HG03565 (cell line): ENCODE data around the gene ANKRD44.
A peak's percentile ranks its signal among the peaks of the same experiment; 100 is the strongest.

Experiments
- ATAC-seq: cut with Tn5 transposase; IDR thresholded peaks from one replicate; pipeline ENCODE4 v1.9.1; 2021; ENCODE audit warnings: mild to moderate bottlenecking, moderate library complexity; ENCODE audit not compliant: unreplicated experiment

ANKRD44 gene

GRCh38 chr2:197294260-197294659, 16.3 kb downstream of the ANKRD44 start:
- peak; percentile 20 for ATAC-seq

DNA sequence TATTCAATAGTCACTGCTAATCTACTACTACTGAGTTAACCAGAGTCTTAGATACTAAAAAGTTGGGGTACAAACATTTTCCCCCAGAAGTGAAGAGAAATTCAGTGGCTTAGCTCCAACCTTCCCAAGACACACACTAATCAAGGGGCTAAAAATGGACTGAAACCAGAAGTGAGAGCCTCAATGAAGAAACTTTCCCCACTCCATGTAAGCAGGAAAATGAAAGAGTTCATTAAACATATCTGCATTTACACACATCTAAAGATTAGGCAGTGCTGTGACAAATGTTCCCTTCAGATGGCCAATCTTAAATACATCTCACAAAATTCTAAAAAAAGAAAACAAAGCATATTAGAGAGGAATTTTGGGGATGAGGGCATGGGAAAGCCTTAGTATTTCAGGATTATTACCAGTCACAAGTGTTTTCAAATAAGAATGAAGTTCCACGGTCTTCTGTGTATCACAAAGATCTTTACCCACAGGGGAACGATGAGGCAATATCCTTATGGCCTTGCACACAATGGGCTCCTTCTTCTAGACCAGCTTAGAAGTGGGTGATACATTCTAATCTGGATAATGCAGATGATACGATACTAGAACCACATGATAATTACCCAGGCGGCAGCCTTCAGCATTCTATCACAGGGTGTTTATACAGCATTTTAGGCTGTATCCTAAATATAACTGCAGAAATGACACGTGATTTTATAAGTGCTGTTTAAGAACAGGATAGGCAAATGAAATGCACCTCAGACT, 17.1 kb downstream of the ANKRD44 start:
- ATAC-seq = peak; percentile 28

DNA sequence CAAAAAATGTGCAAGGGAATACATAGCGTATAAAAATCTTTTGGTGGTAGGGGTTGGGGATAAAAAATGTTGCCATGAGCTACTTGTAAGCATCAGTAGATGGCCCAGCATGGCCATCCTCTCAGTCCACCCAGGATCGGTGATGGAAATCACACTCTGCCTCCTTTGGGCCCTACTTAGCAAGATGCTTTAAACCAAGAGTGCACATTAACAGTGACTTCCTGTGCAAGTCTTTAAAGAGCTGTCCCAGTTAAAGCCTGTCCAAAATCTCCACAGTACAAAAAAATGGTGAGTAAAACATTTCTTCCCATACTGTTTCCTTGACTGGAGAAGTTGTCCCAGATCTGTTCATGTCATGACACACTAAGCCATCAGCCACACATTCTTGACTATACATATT, 18.0 kb downstream of the ANKRD44 start:
- ATAC-seq = no peak

- peak; percentile 5 for ATAC-seq
These were observed 23.0 kb downstream of the ANKRD44 start for GRCh38 chr2:197287596-197287932.

GRCh38 chr2:197286805-197287595, 23.6 kb downstream of the ANKRD44 start:
- ATAC-seq = peak; percentile 95

DNA sequence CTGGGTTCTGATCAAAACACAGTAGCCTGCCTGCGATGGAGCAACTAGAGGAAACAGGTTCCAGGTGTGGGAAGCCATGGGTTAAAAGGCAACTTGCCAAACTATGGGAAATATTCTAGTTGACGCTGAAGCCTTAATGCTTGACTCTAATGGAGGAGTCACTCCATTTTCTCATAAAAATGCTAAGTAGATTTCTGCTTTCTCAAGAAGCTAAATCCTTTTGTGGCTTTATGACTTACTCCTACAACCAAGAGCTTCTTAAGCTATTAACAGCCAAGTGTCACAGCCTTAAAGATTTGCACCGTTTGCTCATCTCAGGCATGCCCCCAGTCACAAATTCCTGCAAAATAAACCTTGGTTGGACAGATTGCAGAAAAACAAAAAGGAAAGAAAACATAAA, 25.2 kb downstream of the ANKRD44 start:
- ATAC-seq = no peak

DNA sequence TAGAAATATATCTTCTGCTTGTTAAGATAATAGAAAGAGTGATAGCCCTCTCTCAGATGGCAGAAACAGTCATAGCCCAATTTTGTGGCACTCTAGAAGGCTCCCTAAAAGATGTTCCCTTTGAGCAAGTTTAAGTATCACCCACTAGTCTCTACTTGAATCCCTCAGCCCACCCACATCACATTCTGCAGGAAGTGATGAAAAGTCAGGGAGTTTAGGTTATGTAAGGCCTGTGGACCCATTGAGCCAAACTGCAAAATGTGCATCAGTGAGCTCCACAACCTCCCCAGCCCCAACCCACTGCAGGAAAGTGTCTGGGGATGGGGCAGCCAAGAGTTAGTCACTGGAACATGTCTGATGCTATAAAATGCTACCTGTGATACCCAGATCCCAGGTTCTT, 25.6 kb downstream of the ANKRD44 start:
- ATAC-seq = no peak

DNA sequence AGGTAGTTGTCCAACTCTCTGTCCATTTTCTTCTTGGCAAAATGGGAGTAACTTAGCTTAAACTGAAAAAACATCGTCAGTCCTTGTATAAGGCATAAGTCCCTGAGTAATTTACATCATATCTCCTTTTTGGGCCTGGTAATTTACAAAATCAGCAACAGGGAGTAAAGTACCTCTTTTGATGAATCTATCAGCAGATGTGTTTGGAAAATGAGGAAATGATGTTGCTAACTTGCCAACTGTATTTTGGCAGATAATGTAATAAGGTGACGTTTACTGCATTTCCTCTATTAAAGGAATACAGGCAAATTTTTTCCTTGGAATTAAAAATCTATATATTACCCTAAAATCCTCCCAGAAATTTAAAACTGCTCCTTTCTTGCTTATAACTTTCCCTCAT, 29.2 kb downstream of the ANKRD44 start:
- no peak for ATAC-seq

DNA sequence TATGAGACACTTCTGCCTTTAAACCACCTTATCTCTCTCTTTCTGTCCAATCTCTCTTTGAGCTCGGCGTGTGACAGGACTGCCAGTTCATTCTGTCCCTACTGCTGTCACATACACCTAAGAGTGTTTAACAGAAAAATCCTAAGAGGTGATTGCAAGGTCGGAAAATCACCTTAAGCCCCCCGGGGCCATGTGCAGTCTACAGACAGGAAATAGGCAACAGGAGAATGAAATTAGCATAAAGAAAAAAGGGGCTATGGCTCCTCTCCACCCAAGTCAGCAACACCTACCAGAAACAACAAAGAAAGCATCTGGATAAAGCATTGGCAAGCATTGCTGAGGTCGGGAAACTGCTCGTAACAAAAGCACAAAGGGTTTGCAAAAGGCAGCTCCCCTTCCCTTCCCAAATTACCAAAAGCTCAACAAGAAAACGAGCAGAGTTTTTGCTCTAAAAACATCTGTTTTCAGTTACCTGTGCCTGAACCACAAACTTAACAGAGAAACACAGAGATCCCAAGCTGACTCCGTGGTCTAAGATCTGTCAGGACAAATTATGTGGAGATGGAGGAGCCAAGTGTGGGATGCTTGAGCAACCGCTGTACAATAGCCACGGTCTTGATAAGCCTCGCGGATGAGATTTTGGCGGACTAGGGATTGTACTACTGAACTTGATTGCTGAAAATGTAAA, 30.4 kb downstream of the ANKRD44 start:
- peak; percentile 41 for ATAC-seq

GRCh38 chr2:197278799-197279763, 31.5 kb downstream of the ANKRD44 start:
- no peak for ATAC-seq

DNA sequence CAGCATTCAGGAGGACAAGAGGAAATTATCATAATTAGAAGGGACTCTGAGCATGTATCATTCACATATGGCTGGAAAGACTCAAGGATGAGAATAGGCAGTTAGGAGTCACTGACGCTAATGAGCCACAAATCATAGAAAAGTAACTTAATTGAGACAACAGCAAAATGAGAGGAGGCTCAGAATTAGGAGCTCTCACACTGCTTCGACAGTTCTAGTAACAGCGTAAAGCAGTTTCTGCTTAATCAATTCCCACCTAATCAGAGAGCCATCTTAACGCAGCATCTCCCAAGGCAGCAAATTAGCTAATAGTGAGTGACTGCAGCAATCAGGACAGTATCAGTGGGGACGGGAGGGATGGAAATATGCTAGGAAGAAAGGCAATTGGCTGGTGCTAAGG, 32.8 kb downstream of the ANKRD44 start:
- no peak for ATAC-seq

DNA sequence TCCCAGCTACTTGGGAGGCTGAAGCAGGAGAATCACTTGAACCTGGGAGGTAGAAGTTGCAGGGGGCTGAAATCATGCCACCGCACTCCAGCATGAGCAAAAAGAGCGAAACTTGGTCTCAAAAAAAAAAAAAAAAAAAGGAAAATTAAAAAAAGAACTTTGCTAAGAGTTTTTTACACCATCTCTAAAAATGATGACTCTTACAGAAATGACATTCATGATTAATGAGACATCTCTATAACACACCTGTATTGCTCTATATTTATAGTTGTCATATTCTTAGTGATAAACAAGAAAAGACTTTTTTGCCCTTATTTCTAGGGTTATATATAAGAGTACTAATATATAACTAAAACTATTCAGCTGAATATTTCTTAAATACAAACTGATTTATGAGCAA, 34.4 kb downstream of the ANKRD44 start:
- ATAC-seq = no peak

GRCh38 chr2:197274937-197275336, 35.6 kb downstream of the ANKRD44 start:
- ATAC-seq = no peak

- no peak for ATAC-seq
These were observed 36.2 kb downstream of the ANKRD44 start for GRCh38 chr2:197274349-197274748.

- ATAC-seq = no peak
These were observed 37.1 kb downstream of the ANKRD44 start for GRCh38 chr2:197273485-197273884.

GRCh38 chr2:197270601-197271000, 40.0 kb downstream of the ANKRD44 start:
- no peak for ATAC-seq

- no peak for ATAC-seq
These were observed 40.8 kb downstream of the ANKRD44 start for GRCh38 chr2:197269815-197270214.

DNA sequence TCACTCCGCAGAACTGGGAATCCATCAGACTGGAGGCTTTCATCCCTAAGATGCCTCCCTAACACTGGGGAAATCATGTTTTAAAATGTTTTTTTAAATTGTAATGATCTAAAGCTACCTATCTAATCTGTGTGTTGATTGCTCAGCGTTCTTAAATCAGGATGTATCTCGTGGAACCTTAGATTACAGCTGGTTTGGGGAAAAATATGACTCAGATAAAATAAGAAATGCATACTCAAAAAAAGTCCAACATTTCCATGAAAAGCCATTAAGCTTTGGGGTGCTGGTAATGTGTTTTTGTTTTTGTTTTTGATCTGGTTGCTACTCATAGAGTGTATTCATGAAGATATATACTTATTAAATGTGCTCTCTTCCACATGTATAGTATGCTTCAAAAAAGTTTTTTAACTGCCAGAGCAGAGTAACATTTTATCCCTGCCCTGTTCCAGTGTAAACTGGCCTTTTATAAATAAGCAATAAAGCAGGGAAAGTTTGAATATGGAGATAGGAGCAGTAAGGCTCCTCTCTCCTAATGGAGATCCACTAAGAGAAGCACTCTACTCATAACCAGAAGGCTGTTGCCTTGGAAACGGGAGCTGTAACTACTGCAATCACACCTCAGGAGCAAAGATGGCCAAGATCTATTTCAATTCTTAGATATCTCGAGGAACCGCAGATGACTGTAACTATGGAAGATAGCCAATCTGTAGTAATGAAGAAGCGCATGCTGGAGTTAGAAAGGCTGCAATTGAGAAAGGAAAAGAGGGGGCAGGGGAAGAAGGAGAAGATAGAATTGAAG, 41.6 kb downstream of the ANKRD44 start:
- ATAC-seq = peak; percentile 56

DNA sequence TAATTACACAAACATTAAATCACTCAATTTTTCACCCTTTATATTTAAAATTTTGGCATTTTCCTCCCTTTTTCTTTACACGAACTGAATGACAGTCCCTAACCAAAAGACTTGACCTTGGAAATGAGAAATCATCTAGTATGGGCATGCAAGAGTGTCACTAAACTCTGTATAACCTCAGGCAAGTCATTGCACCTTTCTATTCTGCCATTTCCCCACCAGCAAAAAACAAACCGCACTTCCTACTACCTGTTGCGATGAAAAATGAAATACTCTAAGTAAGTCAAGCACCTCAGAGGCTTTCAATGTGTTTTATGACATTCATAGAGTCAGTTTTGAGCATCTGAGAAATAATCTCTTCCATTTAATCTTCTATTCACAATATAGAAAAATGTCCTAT, 44.1 kb downstream of the ANKRD44 start:
- no peak for ATAC-seq

- no peak for ATAC-seq
These were observed 44.7 kb downstream of the ANKRD44 start for GRCh38 chr2:197265924-197266323.
